Kasumi-1 (cell line): ENCODE results near the gene PADI1.
A peak's percentile ranks its signal among the peaks of the same experiment; 100 is the strongest.

Experiments used
- DNase-seq, 2 experiments: peaks; one replicate each; lab custom pipeline; 2025; lab: John Stamatoyannopoulos, UW

PADI1 gene

DNA sequence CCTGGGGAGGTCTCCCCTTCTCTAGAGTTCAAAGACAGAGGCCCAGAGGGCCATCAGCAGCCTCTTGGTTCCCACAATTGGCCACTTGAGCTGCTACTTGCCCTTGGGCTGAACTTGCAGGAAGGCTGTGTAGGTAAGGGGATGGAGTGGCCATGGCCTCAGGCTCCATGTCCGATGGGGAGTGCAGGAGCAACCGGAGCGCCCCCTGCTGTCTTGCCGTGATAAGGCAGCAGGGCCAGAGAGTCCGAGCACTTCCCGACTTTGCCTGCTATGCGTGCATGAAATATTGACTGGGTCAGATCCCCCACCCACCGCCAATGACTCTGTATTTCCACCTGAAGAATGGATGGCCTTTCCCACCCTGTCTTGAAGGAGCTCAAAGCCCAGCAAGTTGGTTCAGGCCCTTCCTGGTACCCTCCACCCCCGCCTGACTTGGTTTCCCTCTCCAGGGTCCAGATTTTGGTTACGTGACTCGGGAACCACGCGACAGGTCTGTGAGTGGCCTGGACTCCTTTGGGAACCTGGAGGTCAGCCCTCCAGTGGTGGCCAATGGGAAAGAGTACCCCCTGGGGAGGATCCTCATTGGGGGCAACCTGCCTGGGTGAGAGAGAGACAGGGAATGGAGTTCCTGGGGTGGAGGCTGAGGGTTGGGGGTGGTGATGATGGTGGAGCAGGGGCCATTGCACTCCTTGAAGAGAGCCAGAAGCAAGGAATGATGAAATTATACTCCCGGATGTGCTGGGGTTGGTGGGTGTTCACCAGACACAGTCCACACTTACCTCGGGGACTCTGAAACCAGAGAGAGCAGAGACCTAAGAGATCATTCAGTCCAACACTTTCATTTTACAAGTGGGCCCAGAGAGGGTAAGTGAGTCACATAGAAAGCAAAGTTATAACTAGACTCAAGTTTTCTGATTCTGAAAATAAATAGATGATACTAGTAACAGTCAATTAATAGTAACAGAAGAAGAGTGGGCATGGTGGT lies 69.5 kb downstream of the PADI1 start:
- DNase-seq, result peak; percentile 31 to 43

DNA sequence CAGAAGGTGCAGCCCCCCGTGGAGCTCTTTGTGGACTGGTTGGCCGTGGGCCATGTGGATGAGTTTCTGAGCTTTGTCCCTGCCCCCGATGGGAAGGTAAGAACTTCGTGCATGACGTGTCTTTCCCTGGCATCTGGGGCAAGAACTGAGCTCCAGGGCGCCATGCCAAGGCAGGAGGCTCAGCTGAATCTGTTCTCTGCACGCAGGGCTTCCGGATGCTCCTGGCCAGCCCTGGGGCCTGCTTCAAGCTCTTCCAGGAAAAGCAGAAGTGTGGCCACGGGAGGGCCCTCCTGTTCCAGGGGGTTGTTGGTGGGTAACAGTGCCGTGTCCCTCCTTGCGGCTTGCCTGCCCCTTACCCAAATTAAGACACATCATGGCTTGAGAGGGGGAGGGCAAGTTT lies 71.6 kb downstream of the PADI1 start:
- DNase-seq, result peak; percentile 84 to 89

DNA sequence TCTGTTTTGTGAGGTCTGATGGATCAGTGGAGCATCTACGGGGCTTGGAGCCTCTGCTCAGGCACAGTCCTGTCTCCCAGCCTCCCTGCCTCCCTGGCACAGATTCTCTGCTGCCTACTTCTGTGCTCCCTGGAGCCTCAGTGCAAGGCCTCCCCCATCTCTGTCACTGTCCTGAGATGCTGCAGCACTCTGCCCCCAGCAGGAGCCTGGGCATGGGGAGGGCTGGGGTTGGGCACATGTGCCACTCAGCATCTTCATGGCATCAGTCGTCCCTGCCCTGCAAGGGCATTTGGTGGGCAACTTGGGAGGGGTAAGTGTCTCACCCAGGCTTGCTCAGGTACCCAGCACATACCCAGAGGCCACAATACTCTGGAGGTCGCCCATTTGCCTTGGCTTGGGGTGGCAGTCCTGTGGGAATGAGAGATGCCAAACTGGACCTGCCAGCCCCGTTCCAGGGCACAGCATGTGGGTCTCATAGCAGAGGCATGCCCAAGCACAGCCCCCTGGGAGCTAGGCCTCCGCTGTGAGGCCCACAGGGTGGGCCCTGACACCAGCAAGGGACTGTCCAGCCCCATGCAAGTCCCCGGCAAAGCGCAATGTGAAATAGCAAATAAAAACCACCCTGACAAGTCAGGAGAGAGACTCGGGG lies 72.7 kb downstream of the PADI1 start:
- DNase-seq, result no peak

DNA sequence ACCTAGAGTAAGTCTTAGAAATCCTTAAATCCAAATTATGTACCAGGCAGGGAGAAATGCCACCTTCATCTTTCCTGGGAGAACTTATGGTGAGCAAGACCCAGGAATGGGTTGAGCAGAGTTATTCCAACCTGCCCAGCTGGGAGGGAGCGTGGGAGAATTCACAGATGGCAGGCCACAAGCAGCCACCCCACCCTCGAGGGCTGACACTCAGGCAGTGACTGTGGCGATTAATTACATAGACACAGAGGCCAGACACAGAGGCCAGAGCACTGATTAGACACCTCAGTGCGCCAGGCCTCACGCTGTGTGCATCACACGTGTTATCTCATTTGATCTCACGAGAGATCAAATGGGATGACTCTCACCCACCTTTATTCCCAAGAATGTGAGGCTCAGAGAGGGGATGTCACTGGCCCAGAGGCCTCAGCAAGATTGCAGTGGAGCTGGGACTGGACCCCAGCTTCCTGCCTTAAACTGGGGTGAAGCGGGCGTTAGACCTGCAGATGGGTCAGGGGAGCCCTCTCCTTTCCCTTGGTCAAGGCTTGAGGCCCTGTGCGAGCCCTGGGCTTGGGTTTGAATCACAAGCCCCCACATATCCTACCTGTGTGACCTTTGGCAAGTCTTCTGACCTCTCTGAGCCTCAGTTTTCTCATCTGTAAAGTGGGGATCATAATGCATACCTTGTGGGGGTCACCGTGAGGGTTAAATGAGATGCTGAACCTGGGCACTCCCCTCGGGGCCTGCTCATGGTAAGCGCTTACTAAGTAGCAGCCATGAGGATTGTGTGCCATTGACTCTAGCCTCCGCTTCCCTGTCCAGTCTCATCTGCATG lies 74.3 kb downstream of the PADI1 start:
- DNase-seq, result no peak

DNA sequence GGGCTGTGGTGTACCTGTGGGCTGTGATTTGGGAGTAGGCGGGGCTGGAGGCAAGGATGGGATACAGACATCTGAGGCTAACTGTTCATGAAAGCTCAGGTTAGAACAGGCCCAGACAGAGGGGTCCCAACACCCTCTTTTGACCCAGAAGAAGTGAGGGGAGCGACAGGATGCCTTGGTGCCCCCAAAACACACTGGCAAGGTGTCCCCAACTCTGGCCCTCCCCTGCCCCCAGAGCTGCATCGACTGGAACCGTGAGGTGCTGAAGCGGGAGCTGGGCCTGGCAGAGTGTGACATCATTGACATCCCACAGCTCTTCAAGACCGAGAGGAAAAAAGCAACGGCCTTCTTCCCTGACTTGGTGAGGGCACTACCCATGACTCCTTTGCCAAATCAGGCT lies 75.5 kb downstream of the PADI1 start:
- DNase-seq, result no peak

DNA sequence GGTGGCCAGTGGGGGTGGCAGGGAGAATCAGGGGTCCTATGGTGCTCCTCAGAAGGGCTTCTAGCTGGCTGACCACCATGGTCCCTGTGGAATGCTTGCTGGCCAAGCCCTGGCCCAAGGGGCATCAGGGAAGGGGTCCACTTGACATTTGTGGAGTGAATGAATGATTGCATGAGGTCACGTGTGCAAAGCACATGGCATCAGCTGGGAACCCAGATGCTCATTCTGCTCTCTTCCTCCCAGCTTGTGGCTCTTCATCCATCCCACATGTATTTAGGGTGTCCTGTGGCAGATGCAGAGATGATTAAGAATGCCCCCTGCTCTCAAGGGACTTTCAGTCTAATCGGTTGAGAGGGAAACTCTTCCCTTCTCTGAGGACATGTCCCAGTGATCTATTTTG lies 76.0 kb downstream of the PADI1 start:
- DNase-seq, result no peak

DNA sequence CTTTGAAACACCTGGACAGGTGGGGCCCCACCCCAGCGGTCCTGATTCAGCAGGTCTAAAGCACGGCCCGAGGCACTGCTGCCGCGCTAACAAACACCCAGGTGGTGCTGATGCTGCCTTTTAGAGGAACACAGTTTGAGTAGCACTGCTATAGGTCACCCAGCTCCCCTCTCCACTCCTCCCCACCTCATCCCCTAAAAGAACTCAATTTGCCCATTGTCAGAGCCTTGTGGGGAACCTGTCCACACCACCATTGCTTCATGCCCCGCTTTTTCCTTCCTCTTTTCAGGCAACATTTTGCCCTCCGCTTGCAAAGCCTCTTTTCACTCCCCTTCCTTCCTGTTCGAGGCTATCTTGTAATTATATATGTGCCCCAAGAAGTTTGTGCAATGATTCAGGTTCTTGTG lies 76.8 kb downstream of the PADI1 start:
- DNase-seq, result peak; percentile 99

DNA sequence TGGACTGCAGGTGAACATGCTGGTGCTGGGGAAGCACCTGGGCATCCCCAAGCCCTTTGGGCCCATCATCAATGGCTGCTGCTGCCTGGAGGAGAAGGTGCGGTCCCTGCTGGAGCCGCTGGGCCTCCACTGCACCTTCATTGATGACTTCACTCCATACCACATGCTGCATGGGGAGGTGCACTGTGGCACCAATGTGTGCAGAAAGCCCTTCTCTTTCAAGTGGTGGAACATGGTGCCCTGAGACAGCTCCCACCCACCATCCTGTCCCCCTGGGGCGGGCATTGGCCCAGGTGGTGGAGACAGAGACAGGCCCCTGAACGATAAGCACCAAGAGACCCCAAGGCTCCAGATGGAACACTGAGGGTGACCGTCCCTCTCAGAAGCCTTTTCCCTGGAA lies 77.9 kb downstream of the PADI1 start:
- DNase-seq, result no peak

DNA sequence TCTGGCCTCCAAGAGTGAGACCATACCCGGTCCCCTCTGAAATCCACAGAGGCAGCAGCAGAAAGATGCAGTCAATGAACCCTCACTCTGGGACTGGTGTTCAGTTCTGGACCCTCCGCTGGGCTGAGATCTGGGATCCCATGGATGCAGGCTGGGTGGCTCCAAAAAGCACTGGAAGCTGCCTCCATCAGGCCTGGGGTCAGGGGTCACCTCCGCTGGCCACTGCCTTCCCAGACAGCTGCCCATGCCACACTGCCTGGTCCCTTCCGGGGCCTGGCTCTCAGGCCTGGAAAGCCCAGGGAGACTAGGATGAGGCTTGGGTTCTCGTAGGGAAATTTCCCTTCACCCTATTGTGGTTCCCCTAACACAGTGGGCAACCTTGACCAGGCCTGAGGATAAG lies 81.7 kb downstream of the PADI1 start:
- no peak for DNase-seq

DNA sequence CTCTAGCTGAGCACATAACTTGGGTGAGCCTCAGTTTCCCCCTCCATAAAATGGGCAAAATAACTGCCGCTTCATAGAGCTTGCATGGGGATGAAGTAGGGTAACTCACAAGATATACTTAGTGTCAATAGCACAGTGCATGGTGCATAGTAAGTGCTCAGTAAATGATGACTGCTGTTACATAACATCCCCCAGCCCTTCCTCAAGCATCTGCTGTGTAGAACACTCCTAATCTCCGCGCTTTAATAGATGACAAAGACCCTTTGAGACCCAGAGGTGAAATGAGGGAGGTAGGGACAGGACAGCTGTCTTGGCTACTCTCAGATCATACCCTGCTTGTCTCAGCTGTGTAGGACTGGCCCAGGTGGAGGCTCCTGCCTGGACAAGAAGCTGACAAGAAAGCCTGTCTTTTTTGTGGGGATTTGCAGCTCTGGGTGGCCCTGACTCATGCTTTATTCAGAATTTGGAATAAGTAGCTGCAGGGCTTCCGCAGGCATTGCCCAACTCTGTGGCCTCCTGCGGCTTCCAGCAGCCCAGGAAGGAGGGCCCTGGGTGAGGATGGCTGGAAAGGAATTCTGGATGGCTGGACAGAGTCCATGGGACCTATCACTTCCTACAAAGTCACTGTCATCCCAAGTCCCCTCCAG lies 82.3 kb downstream of the PADI1 start:
- peak; percentile 51 to 61 for DNase-seq

DNA sequence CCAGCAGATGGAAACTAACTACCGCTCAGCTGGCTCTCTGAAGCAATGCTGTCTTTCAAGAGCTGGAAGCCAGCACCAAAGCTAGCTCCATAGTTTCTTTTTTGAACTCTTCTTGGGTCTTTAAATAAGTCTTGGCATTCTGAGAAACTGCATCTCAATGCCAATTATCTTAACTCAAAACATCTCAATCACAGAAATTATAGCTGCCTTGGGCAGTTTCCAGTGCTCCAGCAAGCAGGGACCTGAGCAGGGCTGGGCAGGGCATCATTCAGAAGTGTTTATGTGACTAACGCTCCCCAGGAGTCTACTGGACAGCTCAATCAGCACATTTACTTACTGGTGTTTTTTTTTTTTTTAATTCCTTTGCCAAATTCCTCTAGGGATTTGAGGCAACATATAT lies 84.8 kb downstream of the PADI1 start:
- no peak for DNase-seq

DNA sequence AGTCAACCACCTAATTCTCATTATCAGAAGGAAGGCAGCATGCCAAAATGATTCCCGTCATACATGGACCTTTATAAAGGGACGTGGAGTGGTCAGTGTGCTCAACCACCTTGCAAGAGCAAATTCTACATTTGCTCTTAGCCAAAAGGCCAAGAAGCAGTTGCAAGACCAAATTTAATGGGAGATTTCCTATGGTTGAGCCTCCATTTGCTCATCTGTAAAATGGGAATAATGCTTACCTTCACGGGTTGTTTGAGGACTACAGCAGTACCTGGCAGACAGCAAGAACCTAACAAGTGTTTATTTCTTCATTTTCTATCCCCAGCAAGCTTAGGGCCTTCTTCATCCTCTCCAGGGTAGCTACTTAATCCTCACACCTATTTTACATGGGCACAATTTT lies 85.6 kb downstream of the PADI1 start:
- no peak for DNase-seq

DNA sequence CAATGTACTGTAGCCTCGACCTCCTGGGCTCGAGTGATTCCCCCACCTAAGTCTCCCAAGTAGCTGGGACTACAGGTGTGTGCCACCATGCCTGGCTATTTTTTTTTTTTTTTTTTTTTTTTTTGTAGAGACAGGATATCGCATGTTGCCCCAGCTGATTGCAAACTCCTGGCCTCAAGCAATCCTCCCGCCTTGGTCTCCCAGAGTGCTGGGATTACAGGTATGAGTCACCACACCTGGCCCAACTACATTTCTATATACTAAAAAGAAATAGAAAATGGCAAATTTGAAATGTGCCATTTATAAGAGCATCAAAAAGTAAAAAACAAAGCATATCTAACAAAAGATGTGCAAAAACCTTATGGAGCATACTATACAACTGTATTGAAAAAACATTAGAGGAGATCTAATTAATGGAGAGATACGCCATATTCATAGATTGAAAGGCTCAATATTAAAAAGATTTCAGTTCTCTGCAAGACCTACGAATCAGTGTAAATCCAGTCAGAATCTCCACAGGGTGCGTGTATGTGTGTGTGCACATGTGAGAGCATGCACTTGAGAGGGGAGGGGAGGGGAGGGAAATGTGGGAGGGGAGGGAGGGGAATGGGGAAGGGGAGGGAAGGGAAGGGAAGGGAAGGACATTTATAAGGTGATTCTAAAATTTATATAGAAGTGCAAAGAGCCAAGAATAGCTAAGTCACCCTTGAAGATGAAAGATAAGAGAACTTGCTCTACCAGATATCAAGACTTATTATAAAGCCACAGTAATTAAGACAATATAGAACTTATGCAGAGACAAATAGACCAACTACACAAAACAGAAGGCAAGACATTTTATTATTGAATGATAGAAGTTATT lies 87.6 kb downstream of the PADI1 start:
- DNase-seq, result no peak

DNA sequence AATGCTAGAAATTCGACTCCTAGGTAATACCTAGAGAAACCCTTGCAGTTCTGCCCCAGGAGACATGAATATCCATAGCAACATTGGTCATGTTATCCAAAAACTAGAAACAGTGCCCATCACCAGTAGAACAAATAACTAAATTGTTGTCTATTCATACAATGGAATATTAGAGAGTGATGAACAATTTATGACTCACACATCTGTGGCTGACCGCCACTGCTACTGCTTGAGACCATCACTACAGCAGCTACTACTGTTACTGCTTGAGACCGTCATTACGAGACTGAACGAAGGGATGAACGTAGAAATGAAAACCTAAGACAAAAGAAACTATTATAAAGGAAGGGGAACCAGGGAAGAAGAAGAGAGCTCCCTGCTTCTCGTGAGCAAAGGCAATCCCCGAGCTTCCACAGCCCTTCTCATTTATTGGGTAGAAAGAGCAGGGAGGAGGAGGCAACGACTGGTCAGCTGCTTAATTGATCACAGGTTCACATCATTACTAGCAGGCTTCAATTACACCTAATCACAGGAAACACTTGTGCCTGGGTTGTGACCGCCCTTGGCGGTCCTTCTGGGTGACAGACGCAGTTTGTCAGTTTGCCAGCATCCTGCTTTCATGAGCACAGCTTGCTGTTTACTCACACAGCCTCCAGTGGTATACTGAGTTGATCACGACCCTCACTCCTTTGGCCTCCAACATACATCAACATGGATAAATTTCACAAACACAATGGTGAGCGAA lies 88.9 kb downstream of the PADI1 start:
- DNase-seq, result no peak

DNA sequence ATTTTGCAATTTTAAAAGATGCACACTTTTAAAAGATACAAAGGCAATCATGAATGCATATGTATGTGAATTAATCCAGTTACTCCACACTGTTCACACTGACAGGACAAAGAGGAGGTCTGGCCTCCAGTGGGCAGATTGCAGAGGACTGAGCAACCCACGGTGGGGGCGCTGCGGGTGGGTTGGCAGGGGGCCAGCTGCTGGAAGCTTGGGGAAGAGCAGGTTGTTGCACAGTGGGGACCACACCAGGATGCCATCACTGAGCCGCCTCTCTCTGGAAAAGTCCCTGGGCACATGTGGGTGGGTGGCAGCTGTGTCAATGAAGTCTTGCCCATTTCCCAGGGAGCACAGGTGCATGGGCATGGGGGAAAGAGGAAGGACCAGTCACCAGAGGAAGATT lies 90.4 kb downstream of the PADI1 start:
- DNase-seq, result no peak
